Heart left ventricle (tissue), 13 donors: ENCODE results near the gene NKX2-3.

Experiments used
- POLR2A ChIP-seq, 2 donors: fragments of 450-650 bp; IDR thresholded peaks; one replicate each; pipeline ENCODE4 v1.6.1; 2017; ENCODE audit warnings: antibody characterized with exemption in 2 of 2, mild to moderate bottlenecking in 2 of 2, moderate library complexity in 2 of 2
- TF ChIP-seq, protein P1 (sequence below), 12 donors: fragments of 200-600 bp; sonication (generic) in 4 of 12; IDR thresholded peaks; one replicate each; pipeline versions ENCODE4 v1.5.0 to v1.8.0; 2018 to 2022; ENCODE audit warnings: antibody characterized with exemption in 12 of 12, mild to moderate bottlenecking in 5 of 12
- donor health status: ischemic (EF 13 %, LVEDD 7.1; RV severe dilation, severe dysfunction).
- donor health status: DM: no; HTN: yes; CAD: no.
- donor health status: DM: no; HTN: no; CAD: no.
- donor health status: ischemic (EF 25% LVEDD 6.9; RV normal size, moderate dysfunction).
- donor health status: ischemic (EF 25% LVEDD 5.7; RV mildly dilated, moderate dysfunction).
- donor health status: ischemic (EF 35%, LVEDD 5.7; RV mildly dilated, moderate dysfunction).
- donor health status: nonischemic (EF 11% LVEDD 7.7; RV severe dilation, severe dysfunction).
- donor health status: DM: yes; HTN: yes; CAD: no.
- donor health status: PGD.
- donor health status: ischemic (EF 29% LVEDD 5.4; RV normal size, mild dysfunction).
- donor health status: nonischemic (EF 23%, LVEDD 6.1; RV moderate dilation, normal function).

DNA sequence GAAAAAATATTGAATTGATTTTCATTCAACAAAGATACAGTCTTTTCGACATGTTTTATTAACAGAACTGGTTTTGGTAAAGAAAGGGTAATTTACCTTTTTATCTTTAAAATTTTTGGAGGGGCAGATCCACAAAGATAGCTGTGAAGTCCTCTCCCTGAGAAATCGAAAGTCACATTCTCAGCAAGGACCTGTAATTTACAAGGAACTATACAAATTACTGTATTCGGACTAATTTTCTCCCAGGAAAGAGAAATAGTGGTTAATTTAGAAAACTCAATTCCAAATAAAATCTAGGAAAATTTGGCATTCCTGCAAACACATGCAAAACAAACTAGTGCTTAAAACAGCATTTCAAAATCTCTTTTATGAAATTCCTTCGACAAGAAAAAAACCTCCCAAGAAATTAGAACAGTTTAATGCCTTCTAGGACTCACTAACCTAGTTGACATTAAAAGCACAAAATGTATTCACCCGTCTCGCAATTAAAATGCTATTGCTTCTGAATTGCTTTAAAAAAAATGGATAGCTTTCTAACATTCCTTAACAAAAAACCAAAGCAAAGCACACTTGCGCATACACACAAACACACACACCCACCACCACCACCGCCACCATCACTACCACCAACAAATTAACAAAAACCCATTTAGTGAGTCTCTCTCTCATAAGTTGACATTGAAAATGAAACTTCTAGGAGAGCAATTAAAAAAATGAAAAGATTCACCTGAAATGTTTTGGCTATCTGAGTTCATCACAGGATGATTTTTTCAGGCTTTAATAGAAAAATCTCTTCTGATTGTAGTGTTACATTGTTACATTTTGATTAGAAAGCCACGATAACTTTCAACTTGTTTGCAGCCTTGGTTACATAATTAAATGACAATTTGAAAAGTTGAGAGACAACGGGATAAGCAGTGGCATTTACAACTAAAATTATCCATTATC lies 4.0 kb upstream of the NKX2-3 start:
- TF ChIP-seq, protein P1, sequence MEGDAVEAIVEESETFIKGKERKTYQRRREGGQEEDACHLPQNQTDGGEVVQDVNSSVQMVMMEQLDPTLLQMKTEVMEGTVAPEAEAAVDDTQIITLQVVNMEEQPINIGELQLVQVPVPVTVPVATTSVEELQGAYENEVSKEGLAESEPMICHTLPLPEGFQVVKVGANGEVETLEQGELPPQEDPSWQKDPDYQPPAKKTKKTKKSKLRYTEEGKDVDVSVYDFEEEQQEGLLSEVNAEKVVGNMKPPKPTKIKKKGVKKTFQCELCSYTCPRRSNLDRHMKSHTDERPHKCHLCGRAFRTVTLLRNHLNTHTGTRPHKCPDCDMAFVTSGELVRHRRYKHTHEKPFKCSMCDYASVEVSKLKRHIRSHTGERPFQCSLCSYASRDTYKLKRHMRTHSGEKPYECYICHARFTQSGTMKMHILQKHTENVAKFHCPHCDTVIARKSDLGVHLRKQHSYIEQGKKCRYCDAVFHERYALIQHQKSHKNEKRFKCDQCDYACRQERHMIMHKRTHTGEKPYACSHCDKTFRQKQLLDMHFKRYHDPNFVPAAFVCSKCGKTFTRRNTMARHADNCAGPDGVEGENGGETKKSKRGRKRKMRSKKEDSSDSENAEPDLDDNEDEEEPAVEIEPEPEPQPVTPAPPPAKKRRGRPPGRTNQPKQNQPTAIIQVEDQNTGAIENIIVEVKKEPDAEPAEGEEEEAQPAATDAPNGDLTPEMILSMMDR (IDR thresholded peaks at IDR 0.05) = no peak
- TF ChIP-seq POLR2A (IDR thresholded peaks at IDR 0.05) = no peak
